Astrocyte of the hippocampus (primary cell): ENCODE data around the gene ELOVL1.
"Not testable (repeated sequence)": the region's sequence is repeated elsewhere in the genome, so short reads cannot be mapped to it uniquely, and the experiment has no call there.

Experiments
- DNase-seq: peaks from one replicate; pipeline ENCODE4 v3.0.0; 2011; ENCODE audit warnings: low read depth, low spot score

Gene ELOVL1

DNA sequence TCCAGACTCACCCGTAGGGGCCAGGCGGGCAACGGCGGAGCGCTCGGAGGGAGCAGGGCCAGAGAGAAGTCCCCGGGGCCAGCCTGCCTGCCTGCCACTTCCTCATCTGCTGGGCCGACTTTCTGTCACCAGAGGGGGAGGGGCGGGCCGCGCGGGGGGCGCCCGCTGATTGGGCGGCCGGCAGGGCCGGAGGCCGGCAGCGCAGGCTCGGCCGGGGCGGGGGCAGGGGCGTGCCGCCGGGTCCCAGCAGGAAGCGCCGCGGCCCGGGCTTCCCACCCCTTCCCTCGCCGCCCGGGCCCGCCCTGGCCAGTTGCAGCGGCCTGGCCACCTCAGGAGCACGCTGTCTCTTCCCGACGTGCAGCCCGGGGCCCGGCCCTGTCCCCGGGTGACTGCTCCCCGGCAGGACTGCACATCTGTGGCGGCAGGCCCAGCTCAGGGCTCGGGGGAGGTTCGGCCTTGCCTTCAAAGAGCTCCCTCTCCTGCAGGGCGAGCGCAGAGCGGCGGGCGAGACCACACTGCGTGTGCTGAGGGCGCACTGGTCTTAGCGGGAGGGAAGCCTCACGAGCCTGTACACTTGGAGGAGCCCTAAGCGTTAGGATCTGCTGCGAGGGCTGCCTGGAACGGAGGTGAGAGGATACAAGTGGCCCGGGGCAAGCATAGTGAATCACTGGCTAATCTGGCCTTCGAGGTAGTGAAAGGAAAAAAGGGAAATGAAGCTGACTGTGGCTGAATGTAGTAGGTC is at the start of gene ELOVL1:
Gene ELOVL1, minus strand, starts transcription at position 108 of the 742 bp plus-strand sequence. CDS start 2,402 bp downstream, outside the sequence.
- peak; percentile 96 for DNase-seq

DNA sequence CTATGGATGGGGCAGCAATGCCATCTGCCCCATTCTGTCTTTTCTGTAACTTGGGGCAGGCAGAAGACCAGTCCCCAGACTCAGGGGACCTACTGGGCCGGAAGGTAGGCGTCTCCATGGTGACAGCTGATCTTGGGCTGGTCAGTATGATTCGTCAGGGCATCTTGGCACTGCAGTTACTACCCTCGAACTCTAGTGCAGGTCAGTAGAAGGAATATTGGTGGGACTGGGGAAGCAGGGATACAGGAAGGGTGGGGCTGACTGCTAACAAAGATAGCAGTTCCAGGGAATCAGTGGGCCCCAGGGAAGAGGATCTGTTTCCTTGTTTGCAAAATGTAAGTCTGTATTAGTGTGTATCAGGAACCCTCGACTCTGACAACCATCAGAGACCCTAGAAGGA is 48.1 kb upstream of the ELOVL1 start:
- no peak for DNase-seq

- peak; percentile 65 for DNase-seq
These were observed 46.9 kb upstream of the ELOVL1 start for GRCh38 chr1:43414634-43415223.

DNA sequence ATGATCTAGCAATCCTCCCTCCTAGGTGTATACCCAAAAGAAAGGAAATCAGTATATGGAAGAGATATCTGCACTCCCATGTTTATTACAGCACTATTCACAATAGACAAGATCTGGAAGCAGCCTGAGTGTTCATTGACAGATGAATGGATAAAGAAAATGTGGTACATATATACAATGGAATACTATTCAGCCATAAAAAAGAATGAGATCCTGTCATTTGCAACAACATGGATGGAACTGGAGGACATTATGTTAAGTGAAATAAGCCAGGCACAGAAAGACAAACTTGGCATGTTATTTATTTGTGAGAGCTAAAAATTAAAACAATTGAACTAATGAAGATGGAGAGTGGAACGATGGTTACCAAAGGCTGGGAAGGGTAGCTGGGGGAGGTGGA is 45.6 kb upstream of the ELOVL1 start:
- DNase-seq = not testable (repeated sequence)

GRCh38 chr1:43410571-43410970 is 42.8 kb upstream of the ELOVL1 start:
- DNase-seq = no peak

DNA sequence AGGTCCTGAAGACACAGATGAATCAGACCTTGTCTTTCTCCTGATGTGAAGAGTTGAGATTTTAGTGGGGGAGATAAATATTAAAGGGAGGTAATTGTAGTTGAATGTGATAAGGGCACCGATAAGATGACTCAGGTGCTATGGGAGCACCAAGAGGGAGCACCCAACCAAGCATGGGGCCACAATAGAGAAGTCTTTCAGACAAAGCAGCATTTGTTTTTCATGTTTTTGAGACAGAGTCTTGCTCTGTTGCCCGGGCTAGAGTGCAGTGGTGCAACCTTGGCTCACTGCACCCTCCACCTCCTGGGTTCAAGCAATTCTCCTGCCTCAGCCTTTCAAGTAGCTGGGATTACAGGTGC is 38.0 kb upstream of the ELOVL1 start:
- no peak for DNase-seq

DNA sequence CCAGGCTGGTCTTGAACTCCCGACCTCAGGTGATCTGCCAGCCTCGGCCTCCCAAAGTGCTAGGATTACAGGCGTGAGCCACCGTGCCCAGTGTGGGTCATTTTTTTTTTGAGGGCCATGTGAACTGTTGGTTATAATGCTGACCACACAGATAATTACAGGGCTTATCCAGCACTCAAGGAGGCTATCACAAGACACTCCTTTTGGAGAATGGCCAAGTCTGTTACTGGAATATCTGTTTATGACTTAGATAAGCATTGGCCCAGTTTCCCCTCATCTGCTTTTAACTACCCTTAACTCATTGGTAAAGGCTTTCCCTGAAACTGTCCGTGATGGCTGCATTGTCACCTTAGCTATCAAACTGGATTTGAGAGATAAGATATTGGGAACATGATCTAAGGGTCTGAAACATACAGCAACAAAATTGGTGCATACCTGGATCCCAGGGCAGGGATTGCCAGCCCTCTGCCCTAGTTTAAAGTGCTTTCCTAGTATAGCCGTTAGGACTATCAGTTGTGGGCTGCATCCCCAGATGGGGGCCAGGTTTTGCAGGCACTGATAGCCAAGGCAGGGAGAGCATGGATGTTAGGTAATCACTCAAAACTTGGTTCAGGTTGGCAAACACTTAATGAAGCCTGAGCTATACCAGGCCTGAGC is 37.5 kb upstream of the ELOVL1 start:
- DNase-seq = no peak

- DNase-seq = no peak
These were observed 36.5 kb upstream of the ELOVL1 start for GRCh38 chr1:43404353-43404752.

GRCh38 chr1:43402089-43402865 is 34.5 kb upstream of the ELOVL1 start:
- no peak for DNase-seq

- DNase-seq = not testable (repeated sequence)
These were observed 32.6 kb upstream of the ELOVL1 start for GRCh38 chr1:43400441-43400840.

DNA sequence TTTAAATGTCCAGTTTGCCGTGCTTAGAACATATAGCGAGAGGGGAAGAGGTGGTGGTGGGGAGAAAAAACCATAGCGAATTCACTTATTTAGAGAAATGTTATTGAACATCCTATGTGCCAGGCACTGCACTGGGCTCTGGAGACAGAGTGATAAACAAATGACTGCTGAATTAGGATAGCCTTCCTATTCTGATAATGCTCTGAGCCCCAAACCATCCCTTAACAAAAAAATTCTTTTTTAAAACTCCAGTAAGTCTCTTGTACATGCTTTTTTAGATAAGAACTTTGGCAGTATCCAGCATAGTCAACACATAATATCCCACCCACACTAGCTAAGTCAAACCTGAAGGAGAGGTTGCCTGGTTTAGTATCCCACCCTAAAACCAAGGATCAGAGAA is 30.4 kb upstream of the ELOVL1 start:
- DNase-seq = no peak

GRCh38 chr1:43396059-43396458 is 28.2 kb upstream of the ELOVL1 start:
- DNase-seq = no peak

GRCh38 chr1:43395523-43395922 is 27.7 kb upstream of the ELOVL1 start:
- DNase-seq = no peak

DNA sequence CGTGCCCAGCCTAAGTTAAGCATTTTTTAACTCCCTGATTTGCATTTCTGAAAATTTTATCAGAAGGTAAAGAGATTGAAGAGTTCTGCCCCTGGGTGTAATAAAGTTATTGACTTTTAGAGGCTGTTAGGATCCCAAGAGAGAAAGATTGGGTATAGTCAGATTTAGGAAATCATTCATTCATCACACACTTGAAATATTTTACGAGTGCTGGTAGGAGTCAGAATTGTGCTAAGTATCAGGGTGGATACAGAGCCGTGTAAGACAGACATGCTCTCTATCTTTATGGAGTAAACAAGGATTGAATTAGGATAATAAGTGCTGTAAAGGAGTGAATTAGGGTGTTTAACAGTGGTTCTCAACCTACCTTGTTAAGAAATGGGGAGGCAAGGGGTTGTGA is 24.9 kb upstream of the ELOVL1 start:
- DNase-seq = no peak

DNA sequence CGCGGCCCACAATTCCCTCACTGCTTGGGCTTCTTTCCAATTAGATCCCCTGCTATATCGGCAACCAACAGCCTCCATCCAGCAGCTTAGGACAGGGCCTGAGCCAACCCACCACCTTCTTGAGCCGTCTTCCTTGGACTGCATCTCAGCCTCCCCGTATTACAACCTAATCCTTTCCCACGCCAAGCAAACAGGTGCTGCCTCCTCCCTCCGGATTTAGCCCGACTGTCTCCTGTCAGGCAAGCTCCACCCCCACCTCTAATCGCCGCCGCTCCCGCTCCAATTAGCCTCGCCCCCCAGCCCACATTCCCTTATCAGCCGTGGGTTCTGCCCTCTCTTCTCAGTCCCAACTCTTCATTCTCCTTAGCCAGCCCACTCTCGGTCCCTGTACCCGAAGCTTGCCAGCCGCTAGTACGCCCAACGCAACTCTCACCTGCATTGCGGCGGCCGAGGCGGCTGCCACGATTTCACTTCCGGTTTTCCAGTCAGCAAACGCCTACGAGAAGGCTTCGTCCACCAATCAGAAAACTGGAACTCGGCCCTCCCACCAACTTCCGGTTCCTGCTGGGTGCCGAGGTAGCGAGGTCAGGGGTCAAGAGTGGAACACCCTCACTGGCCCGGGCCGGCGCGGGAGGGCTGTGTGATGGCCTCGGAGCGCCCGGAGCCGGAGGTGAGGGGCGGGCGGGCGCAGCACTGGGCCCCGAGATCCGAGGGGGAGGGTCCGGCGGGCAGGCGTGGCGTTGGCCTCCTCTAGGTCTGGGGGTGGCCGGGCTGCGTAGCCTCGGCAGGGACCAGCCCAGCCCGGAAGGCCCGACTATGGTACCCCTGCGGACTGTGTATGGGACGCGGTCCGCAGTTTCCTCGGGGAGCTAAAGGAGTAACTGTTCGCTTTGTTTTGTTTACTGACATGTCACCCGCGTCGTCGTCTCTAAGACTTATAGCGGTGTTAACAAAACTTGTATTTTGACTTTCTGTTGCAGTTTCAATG is 21.8 kb upstream of the ELOVL1 start, which contains the start of the genes MED8 and SZT2:
Gene MED8, minus strand, starts transcription at position 475 of the 988 bp plus-strand sequence. Its CDS starts 36 bp downstream, at position 439.
Gene SZT2, plus strand, starts transcription at position 574 of the 988 bp plus-strand sequence. Its CDS starts 70 bp downstream, at position 644.
- peak; percentile 96 for DNase-seq

- no peak for DNase-seq
These were observed 20.8 kb upstream of the ELOVL1 start for GRCh38 chr1:43388613-43389012.

- DNase-seq = no peak
These were observed 20.3 kb upstream of the ELOVL1 start for GRCh38 chr1:43387976-43388599.

GRCh38 chr1:43386676-43387075 is 18.9 kb upstream of the ELOVL1 start:
- DNase-seq = no peak

GRCh38 chr1:43383449-43383848 is 15.6 kb upstream of the ELOVL1 start:
- peak; percentile 32 for DNase-seq
